GM19395 (cell line): Measurements from ENCODE around the gene DBI.
"Not testable (repeated sequence)": the region's sequence is repeated elsewhere in the genome, so short reads cannot be mapped to it uniquely, and the experiment has no call there.

Source experiments
- ATAC-seq: cut with Tn5 transposase; IDR thresholded peaks from one replicate; pipeline ENCODE4 v1.9.1; 2021; ENCODE audit warnings: mild to moderate bottlenecking, moderate library complexity; ENCODE audit not compliant: unreplicated experiment

The DBI gene

GRCh38 chr2:119393971-119394748 is 27.4 kb downstream of the DBI start:
- no peak for ATAC-seq

GRCh38 chr2:119397196-119397595 is 30.4 kb downstream of the DBI start:
- ATAC-seq, result no peak

DNA sequence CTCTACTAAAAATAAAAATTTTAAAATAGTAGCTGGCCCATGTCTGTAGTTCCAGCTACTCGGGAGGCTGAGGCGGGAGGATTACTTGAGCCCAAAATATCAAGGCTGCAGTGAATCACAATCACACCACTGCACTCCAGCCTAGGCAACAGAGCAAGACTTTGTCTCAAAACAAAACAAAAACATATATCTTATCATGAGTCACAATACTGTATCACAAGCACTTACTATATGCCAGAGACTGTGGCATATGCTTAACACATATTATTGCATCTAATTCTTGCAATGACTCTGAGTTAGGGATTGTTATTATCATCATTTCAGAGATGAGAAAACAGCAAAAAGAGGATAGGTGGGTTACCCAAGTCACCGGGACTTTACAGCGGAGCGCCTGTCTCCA is 35.3 kb downstream of the DBI start:
- ATAC-seq, result no peak

- no peak for ATAC-seq
Observed at GRCh38 chr2:119402645-119403560, 36.1 kb downstream of the DBI start.

- not testable (repeated sequence) for ATAC-seq
Observed at GRCh38 chr2:119403618-119404017, 36.8 kb downstream of the DBI start.

DNA sequence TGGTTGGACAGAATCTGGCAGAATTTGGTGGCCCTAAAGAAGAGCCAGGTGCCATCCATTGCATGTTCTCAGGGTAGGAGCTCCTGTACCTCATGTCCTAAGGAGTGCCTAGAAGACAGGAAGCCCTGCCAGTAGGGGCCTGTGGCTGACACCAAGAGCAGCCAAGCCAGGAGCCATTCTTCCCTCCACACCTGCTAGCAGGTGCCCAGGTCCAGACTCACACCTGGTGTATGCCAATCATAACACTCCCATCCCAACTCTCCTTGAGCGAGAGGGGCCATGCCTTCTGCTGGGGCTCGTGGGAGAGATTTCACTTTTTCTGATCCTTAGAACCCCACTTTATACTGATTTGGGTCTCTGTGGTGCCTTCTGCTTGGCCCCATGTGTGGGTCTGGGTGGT is 38.4 kb downstream of the DBI start:
- ATAC-seq, result no peak

DNA sequence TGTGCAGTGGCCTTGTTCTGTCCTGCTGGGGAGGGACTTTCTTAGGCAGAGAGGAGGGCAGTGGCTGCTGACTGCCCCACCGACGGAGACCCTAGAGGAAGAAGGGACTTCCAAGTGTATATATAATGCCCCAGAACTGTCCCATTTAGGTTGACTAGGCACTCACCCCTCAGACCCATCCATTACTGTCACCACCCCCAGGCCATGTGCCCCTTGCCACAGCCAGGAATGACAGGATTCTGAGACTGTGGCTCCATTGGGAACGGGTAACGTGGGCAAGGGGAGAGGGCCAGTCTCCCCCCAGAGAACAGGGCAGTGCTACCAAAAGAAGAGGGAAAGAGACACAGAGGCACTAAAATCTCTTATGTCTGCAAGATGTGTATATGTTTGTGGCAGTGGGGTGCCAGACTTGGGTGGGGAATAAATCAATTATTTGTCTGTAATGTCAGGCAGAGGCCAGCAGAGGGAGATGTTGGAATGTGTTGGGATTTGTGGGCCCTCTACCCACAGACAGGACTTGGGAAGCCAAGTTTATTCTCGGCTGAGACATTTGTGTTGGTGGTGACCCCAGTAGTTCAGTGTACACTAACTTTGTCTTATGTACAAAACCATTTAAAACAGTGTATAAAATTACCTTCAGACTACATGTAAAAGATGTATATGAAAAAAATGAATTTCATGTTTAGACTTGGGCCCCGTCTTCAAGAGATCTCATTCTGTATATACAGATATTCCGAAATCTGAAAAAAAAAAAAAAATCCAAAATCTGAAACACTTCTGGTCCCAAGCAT is 40.8 kb downstream of the DBI start:
- peak; percentile 56 for ATAC-seq

GRCh38 chr2:119408221-119408619 is 41.4 kb downstream of the DBI start:
- no peak for ATAC-seq

- ATAC-seq, result no peak
Observed at GRCh38 chr2:119409506-119409905, 42.7 kb downstream of the DBI start.

DNA sequence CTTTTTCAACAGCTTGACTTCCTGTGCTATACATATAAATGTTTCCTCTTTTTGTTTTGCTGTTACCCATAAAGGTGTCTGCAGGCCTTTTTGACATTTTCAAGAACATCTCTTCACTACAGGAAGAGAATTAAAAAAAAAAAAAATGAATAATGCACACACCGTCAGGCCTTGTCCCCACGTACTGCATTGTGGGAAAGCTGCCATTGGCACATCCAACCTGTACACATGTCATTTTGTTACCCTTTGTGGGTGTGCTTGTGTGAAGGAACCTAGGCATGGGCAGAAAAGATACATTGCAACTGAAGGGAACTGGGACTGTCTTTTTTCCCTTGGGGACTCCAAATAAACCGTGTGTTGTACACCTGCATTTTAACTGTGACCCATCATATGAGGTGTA is 48.1 kb downstream of the DBI start:
- no peak for ATAC-seq

GRCh38 chr2:119415630-119416029 is 48.9 kb downstream of the DBI start:
- no peak for ATAC-seq

GRCh38 chr2:119416299-119416923 is 49.6 kb downstream of the DBI start:
- ATAC-seq, result no peak

DNA sequence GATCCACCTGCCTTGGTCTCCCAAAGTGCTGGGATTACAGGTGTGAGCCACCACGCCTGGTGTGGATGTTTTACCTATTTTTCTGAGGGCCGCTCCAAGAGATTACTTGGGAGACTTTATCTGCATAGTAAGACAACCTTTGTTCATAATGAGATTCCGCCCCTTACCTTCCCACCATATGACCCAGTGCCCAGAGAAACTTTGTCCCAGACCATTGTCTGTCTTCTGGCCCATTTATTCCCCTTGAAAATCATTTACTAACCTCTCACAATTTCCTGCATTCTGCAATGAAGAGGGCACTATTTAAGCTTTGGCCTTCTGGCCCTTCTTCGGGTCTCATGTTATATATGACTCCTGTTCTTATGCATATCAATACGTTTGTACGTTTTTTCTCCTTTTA is 51.1 kb downstream of the DBI start:
- ATAC-seq, result no peak

DNA sequence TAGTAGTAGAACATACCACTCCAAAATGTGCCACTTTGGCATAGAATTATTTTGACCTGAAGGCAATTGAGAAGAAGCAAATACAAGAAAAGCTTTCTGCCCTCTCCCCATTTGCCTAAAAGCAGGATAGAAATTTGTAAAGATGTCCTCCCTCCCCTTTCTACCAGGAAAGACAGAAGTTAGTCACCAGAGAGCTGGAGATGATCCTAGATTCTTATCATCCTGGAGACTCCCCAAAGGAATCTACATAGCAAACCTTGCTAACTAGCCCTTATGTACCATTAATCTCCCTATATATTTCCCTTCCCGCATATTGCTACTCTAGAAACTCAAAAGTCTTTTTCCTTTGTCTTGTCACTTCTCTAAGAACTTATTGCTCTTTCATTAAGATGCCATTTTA is 52.3 kb downstream of the DBI start:
- no peak for ATAC-seq

- no peak for ATAC-seq
Observed at GRCh38 chr2:119419803-119420508, 53.2 kb downstream of the DBI start.

GRCh38 chr2:119421304-119421703 is 54.5 kb downstream of the DBI start:
- ATAC-seq, result no peak

- no peak for ATAC-seq
Observed at GRCh38 chr2:119421741-119422140, 55.0 kb downstream of the DBI start.
